GM18499 (cell line): Measurements from ENCODE around the gene PCSK2.
"Not testable (repeated sequence)": the region's sequence is repeated elsewhere in the genome, so short reads cannot be mapped to it uniquely, and the experiment has no call there.

Experiments
- ATAC-seq: cut with Tn5 transposase; IDR thresholded peaks from one replicate; pipeline ENCODE4 v1.9.1; 2021; ENCODE audit warnings: moderate number of reproducible peaks; ENCODE audit not compliant: insufficient read depth, unreplicated experiment

The PCSK2 gene

GRCh38 chr20:17226410-17227218 lies at the start of gene PCSK2:
Gene PCSK2 (plus strand): TSS chr20:17227040. CDS start chr20:17227306, 266 bp downstream.
- ATAC-seq: no peak

DNA sequence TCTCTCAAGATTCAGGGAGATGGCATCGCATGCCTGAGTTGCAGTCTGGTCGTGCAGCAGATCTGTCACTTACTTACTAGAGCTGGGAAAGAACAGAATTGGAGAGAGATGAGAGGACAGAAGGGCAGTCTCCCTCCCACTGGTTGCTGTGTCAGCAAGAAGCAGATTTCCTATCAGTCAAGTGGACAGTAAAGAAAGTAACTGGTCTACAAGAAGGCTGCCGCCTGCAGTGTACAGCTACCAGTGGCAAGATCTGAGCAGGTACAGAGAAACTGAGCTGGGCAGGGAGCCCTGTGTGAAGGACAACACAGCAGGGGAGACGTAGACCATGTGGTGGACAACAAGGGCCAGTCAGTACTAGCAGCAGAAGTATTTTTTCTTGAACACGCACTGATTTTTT lies 49.5 kb upstream of the PCSK2 start:
- no peak for ATAC-seq

DNA sequence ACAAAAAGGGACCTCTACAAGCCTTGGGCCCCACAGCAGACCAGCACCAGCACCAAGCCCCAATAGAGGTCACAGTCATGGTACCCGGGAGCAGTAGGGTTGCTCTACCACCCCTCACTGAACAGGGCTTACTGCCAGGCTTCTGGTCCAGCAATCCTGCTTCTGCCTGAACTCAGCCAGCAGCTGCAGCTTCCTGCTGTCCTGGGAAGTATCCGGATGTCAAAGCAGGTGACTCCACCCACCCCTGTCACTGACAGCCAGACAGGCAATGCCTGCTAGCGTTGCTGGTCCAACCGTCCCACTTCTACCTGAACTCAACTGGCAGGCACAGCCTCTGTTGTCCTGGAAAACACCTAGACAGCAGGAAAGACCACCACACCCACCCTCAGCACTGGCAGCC lies 47.0 kb upstream of the PCSK2 start:
- ATAC-seq: no peak

DNA sequence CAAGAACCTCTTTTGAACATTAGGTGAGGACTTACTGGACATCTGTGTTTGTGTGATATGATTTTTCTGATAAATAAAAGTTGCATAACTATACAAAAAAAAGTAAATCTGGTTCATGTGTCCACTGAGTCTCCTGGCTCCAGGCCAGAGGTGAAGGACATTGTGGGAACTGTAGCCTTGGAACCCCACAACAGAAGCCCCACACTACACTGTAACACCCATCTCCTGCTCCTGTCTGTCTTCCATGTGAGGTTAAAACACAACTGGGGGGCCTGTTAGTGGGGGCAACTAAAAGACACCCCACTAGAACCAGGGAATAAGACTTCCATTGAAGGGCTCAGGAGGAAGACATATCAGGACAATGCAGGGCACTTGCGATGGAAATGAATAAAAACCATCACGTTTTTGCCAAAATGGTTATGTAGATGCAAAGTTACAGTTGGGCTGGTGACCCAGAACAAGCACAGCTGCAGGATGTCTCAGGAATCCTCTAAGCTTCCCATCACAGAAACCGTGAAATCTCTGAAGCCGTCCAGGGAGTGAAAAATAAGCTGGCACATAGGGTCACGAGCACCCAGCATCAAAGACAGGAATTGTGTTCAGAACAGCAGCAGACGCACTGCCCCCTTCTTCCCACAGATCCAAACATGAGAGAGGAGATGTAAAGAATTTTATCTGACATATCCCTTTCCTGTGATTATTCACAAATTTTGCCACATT lies 36.7 kb upstream of the PCSK2 start:
- no peak for ATAC-seq

- ATAC-seq: no peak
Observed at GRCh38 chr20:17197041-17197440, 29.8 kb upstream of the PCSK2 start.

DNA sequence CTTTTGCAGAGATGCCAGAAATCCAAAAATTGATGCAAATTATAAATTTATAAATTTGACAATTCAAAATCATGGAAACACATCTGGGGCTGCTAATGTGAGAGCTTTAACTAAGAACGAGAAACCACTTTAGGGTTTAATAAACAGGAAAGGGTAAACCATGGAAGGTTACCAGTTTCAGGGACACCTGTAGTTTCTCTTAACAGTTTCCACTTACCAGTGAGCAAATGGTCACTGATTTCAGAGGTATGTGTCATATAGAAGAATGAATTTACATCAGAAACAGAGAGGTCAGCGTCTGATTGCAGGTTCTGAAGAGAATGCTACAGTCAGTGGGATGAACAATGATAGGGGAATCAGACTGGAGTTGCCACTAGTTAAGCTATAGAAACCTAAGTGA lies 24.8 kb upstream of the PCSK2 start:
- no peak for ATAC-seq

GRCh38 chr20:17202673-17203072 lies 24.2 kb upstream of the PCSK2 start:
- ATAC-seq: no peak

GRCh38 chr20:17205084-17205813 lies 21.6 kb upstream of the PCSK2 start:
- ATAC-seq: no peak

- no peak for ATAC-seq
Observed at GRCh38 chr20:17210387-17210786, 16.5 kb upstream of the PCSK2 start.

DNA sequence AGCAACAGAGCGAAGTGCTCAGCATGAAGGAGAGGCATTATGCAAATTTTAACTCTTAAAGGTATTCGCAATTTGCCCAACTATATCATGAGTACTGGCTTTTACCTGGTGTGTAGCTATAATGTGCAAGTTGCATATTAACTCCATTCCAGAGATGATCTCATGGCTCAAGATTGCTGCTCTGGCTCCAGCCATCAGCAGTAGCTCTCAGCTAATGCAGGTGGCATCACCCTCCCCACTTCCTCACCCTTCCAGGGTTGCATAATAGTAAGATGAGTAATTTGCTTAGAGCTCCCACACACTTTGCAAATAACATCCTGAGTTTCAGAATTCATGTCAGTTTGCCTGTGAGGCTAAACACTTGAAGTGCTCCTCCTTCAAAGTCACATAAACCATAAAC lies 15.9 kb upstream of the PCSK2 start:
- no peak for ATAC-seq

- no peak for ATAC-seq
Observed at GRCh38 chr20:17215167-17215566, 11.7 kb upstream of the PCSK2 start.

DNA sequence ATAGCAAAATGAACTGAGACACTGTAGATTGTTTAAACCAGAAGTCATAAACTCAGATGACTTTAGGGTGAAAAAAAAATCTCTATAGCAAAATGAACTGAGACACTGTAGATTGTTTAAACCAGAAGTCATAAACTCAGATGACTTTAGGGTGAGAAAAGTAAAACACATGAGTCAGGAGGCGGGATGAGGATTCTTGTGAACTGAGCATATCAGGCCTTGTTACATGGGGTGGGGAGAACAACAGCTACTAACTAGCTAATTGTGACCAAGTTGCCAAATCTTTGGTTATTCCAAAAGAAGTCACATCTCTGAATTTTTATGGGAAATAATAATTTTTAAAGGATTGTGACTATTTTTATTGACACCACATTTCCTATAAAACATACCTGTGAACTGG lies 7.0 kb upstream of the PCSK2 start:
- ATAC-seq: not testable (repeated sequence)

DNA sequence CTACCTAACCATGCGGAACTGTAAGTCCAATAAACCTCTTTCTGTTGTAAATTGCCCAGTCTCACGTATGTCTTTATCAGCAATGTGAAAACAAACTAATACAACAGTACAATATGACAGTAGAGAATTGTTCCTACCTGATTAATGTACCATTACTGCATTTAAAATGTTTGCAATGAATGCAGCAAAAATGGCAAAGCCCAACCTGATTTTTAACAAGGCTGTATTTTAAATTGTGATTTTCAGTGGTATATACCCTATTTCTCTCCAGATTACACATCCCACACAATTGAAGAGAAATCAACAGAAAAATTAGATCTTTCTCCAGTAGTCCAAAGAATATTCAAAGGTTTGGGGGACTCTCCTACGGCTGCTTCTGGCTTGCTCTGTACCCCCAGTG lies 3.3 kb upstream of the PCSK2 start:
- no peak for ATAC-seq

GRCh38 chr20:17225851-17226409 lies 910 bp upstream of the PCSK2 start:
- ATAC-seq: no peak

DNA sequence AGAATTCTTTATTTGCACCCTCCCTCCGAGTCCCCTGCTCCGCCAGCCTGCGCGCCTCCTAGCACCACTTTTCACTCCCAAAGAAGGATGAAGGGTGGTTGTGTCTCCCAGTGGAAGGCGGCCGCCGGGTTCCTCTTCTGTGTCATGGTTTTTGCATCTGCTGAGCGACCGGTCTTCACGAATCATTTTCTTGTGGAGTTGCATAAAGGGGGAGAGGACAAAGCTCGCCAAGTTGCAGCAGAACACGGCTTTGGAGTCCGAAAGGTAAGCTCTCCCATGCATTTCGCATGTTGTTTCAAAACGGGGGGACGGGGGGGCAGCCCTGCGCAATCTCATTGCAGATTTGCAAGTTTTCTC lies 357 bp downstream of the PCSK2 start:
- ATAC-seq: no peak

DNA sequence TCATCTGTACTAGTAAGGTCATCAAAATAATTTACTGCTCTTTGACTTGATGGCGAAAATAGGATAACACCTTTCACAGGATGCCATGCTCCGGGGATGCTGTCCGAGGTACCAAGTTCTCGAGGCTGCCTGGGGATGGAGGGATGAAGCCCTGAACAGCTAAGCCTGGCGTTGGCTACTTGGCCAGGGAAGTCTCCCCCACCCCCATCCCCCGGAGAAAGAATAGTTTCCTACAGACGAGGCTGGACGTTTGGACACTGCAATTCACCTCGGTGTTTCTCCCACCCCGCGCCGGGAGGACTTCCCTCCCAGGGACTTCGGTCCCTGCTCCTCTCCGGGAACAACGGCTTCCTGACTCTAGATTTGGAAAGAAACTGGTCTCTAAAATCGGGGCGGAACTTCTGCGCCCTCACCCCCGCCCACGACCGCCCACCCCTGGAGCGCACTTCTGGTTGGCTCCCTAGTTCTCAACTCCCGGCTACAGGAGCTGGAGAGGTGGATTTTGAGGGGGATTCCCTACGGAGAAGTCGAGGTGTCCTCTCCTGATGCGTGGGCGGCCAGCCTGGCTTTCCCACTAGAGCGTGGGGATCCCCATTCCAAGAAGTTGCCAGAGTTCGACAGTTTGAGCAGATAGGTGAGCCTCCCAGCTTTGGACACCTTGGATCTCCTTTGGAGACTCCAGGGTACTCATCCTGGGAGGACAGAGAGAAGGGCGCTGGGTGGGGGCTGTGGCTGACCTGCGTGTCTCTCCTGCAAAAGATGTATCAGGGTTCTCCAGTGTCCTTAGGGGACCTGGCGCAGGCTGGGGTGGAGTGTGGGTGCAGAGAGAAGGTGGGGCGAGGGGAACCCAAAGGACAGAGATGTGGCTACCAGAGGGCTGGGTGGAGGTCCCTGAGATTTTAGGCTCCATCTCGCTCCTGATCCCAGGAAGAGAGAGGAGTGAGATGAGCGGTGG lies 1.1 kb downstream of the PCSK2 start:
- ATAC-seq: no peak

- ATAC-seq: no peak
Observed at GRCh38 chr20:17228624-17229061, 1.8 kb downstream of the PCSK2 start.

GRCh38 chr20:17229256-17229655 lies 2.4 kb downstream of the PCSK2 start:
- no peak for ATAC-seq

DNA sequence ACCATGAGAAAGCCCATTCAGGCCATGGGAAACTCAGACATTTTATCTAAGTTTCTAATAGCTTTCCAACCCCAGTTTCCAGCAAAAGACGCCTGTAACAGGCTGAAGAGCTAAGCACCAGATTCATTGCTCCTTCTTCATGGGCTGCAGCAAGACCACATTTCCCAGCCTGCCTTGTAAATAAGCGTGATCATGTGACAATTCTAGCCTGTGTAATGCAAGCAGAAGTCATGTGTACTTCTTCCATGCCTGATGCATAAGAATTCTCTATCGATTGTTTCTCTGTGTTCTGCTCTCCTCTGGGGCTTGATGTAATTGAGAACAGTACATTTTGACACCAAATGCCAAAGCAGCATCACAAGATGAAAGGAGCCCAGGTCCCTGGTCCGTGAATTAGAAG lies 6.8 kb downstream of the PCSK2 start:
- no peak for ATAC-seq

- no peak for ATAC-seq
Observed at GRCh38 chr20:17236766-17237165, 9.9 kb downstream of the PCSK2 start.
